Nephron (organoid): ENCODE data around the gene LPAR1.
"Not testable (repeated sequence)": the region's sequence is repeated elsewhere in the genome, so short reads cannot be mapped to it uniquely, and the experiment has no call there.

Source experiments
- H3K27ac Mint-ChIP-seq, 3 experiments: 2 replicates each; pipeline ENCODE4 v1.8.0; 2020; ENCODE audit warnings: mixed read lengths in 3 of 3, mild to moderate bottlenecking in 2 of 3, moderate library complexity in 1 of 3
- H3K27me3 Mint-ChIP-seq: 2 replicates; pipeline ENCODE4 v1.8.0; 2021; ENCODE audit warnings: low read depth, mild to moderate bottlenecking, moderate library complexity, mixed read lengths
- H3K36me3 Mint-ChIP-seq: 2 replicates; pipeline ENCODE4 v1.8.0; 2020; ENCODE audit warnings: low read depth, mixed read lengths
- H3K4me1 Mint-ChIP-seq: 2 replicates; pipeline ENCODE4 v1.8.0; 2020; ENCODE audit warnings: mixed read lengths
- H3K4me3 Mint-ChIP-seq, 3 experiments: 2 replicates each; pipeline ENCODE4 v1.8.0; 2020; ENCODE audit warnings: mild to moderate bottlenecking in 3 of 3, mixed read lengths in 3 of 3, moderate library complexity in 2 of 3
- H3K9me3 Mint-ChIP-seq: 2 replicates; pipeline ENCODE4 v1.8.0; 2020; ENCODE audit warnings: mixed read lengths
- CTCF ChIP-seq, 3 experiments: fragments of 200-600 bp; sonication (generic); IDR thresholded peaks; one replicate each; pipeline ENCODE4 v1.5.0; 2021; ENCODE audit warnings: antibody characterized with exemption in 3 of 3; ENCODE audit not compliant: unreplicated experiment in 3 of 3

LPAR1 gene

GRCh38 chr9:111063332-111063731 is 25.1 kb upstream of the LPAR1 start:
- Mint-ChIP-seq H3K4me1 (peaks cover 34% of the 10 kb centered on the region), H3K27ac (peak overlapping the region in 2 of 3 experiments; percentile 12 to 31), H3K36me3 (peaks cover 3% of the 10 kb centered on the region), H3K9me3 (peaks cover 4% of the 10 kb centered on the region), H3K27me3 (no peaks in the 10 kb centered on the region), H3K4me3 (no peak overlapping the region)
- no peak for TF ChIP-seq CTCF (IDR thresholded peaks at IDR 0.05; ENCODE audit: unreplicated experiment in 3 of 3)

- Mint-ChIP-seq H3K36me3 (peaks cover 3% of the 10 kb centered on the region), H3K4me1 (peaks cover 13% of the 10 kb centered on the region), H3K27me3 (no peaks in the 10 kb centered on the region), H3K27ac (peak overlapping the region in 1 of 3 experiments; percentile 33), H3K4me3 (no peak overlapping the region), H3K9me3 (peaks cover 6% of the 10 kb centered on the region)
- TF ChIP-seq CTCF (IDR thresholded peaks at IDR 0.05; ENCODE audit: unreplicated experiment in 3 of 3), result no peak
These were observed 19.9 kb upstream of the LPAR1 start for GRCh38 chr9:111058166-111058565.

GRCh38 chr9:111056538-111056937 is 18.3 kb upstream of the LPAR1 start:
- no peak for TF ChIP-seq CTCF (IDR thresholded peaks at IDR 0.05; ENCODE audit: unreplicated experiment in 3 of 3)
- H3K9me3 Mint-ChIP-seq, result peaks cover 6% of the 10 kb centered on the region
- H3K4me1 Mint-ChIP-seq, result peaks cover 11% of the 10 kb centered on the region
- peak overlapping the region; percentile 44 to 88 (median 88) for H3K27ac Mint-ChIP-seq
- no peaks in the 10 kb centered on the region for H3K27me3 Mint-ChIP-seq
- peaks cover 3% of the 10 kb centered on the region for H3K36me3 Mint-ChIP-seq
- H3K4me3 Mint-ChIP-seq, result peak overlapping the region in 1 of 3 experiments; percentile 14

GRCh38 chr9:111052791-111053190 is 14.5 kb upstream of the LPAR1 start:
- H3K9me3 Mint-ChIP-seq, result no peaks in the 10 kb centered on the region

GRCh38 chr9:111051400-111051799 is 13.1 kb upstream of the LPAR1 start:
- no peak overlapping the region for H3K27ac Mint-ChIP-seq
- no peak for TF ChIP-seq CTCF (IDR thresholded peaks at IDR 0.05; ENCODE audit: unreplicated experiment in 3 of 3)
- H3K36me3 Mint-ChIP-seq, result peaks cover 3% of the 10 kb centered on the region
- peaks cover 9% of the 10 kb centered on the region for H3K4me1 Mint-ChIP-seq
- H3K9me3 Mint-ChIP-seq, result peaks cover 5% of the 10 kb centered on the region
- H3K4me3 Mint-ChIP-seq, result no peak overlapping the region
- no peaks in the 10 kb centered on the region for H3K27me3 Mint-ChIP-seq

More at GRCh38 chr9:111052791-111053190, 14.5 kb upstream of the LPAR1 start:
- no peaks in the 10 kb centered on the region for H3K36me3 Mint-ChIP-seq
- H3K27ac Mint-ChIP-seq, result no peak overlapping the region
- peaks cover 11% of the 10 kb centered on the region for H3K4me1 Mint-ChIP-seq
- TF ChIP-seq CTCF (IDR thresholded peaks at IDR 0.05; ENCODE audit: unreplicated experiment in 3 of 3), result no peak
- H3K4me3 Mint-ChIP-seq, result no peak overlapping the region
- H3K27me3 Mint-ChIP-seq, result no peaks in the 10 kb centered on the region

GRCh38 chr9:111050819-111051218 is 12.5 kb upstream of the LPAR1 start:
- peaks cover 6% of the 10 kb centered on the region for H3K9me3 Mint-ChIP-seq
- H3K27me3 Mint-ChIP-seq, result no peaks in the 10 kb centered on the region
- H3K27ac Mint-ChIP-seq, result no peak overlapping the region
- H3K4me1 Mint-ChIP-seq, result peaks cover 3% of the 10 kb centered on the region
- no peak overlapping the region for H3K4me3 Mint-ChIP-seq
- H3K36me3 Mint-ChIP-seq, result peaks cover 4% of the 10 kb centered on the region
- TF ChIP-seq CTCF (IDR thresholded peaks at IDR 0.05; ENCODE audit: unreplicated experiment in 3 of 3), result no peak

- not testable (repeated sequence) for H3K4me1 Mint-ChIP-seq, H3K36me3 Mint-ChIP-seq, H3K9me3 Mint-ChIP-seq, H3K27me3 Mint-ChIP-seq, H3K27ac Mint-ChIP-seq, H3K4me3 Mint-ChIP-seq
These were observed 9.0 kb upstream of the LPAR1 start for GRCh38 chr9:111047287-111047686.
